Aorta (tissue), 5 donors: ENCODE data around the gene KRT7. TPM values are rescaled to one million over a fixed set of nuclear protein-coding genes. Genes with fewer than 3 reads are reported as not detected.

Source experiments
- ATAC-seq: fragments of 200-7000 bp; cut with Tn5 transposase; one replicate; pipeline ENCODE4 v1.9.1; 2022; ENCODE audit warnings: moderate library complexity; ENCODE audit not compliant: low FRiP score
- DNase-seq, 2 donors: peaks; one replicate each; pipeline ENCODE4 v3.0.0-alpha.2; 2020
- H3K27ac ChIP-seq, 2 donors: one replicate each; pipeline ENCODE4 v1.5.1; 2013; ENCODE audit warnings: low read length in 2 of 2, mild to moderate bottlenecking in 2 of 2, moderate library complexity in 2 of 2, control low read depth in 1 of 2, inconsistent platforms in 1 of 2, low read depth in 1 of 2
- H3K27me3 ChIP-seq, 2 donors: one replicate each; pipeline ENCODE4 v1.6.1; 2013; ENCODE audit warnings: control low read depth in 1 of 2, low read length in 1 of 2, mild to moderate bottlenecking in 1 of 2, moderate library complexity in 1 of 2; ENCODE audit not compliant: insufficient read depth in 2 of 2, control insufficient read depth in 1 of 2
- H3K36me3 ChIP-seq, 2 donors: one replicate each; pipeline ENCODE4 v1.6.1; 2013; ENCODE audit warnings: control low read depth in 1 of 2, low read length in 1 of 2, mild to moderate bottlenecking in 1 of 2; ENCODE audit not compliant: insufficient read depth in 2 of 2, control insufficient read depth in 1 of 2
- H3K4me1 ChIP-seq, 2 donors: one replicate each; pipeline ENCODE4 v1.6.1; 2013; ENCODE audit warnings: low read length in 2 of 2, control low read depth in 1 of 2, mild to moderate bottlenecking in 1 of 2, moderate library complexity in 1 of 2; ENCODE audit not compliant: insufficient read depth in 2 of 2, control insufficient read depth in 1 of 2
- H3K4me3 ChIP-seq, 2 donors: one replicate each; pipeline ENCODE4 v1.5.1; 2013; ENCODE audit warnings: low read length in 2 of 2, control low read depth in 1 of 2, mild to moderate bottlenecking in 1 of 2
- H3K9me3 ChIP-seq: one replicate; pipeline ENCODE4 v1.6.1; 2013; ENCODE audit warnings: mild to moderate bottlenecking, low read length; ENCODE audit not compliant: control insufficient read depth
- WGBS, 2 donors: extraction: QIAGEN DNeasy Blood & Tissue Kit; methylation state at CpG; one replicate each; pipeline ENCODE4 v1.1.7; 2013; 5-methylcytosine and 5-hydroxymethylcytosine counted together
- intact Hi-C, 2 donors: fragments of 100-400 bp; cut with DNase I; formaldehyde crosslinking; loops; one replicate each; pipeline versions ENCODE4 v1.14.2 to v1.15.0; 2022
- polyA plus RNA-seq, 2 donors: library from polyadenylated mRNA; stranded (reverse); fragments of 200-250 nt; gene quantifications; one replicate each; pipeline ENCODE4 v1.2.3, GENCODE V29; 2013
- total RNA-seq, 2 donors: library from RNA; stranded (reverse); fragmentation: NEBNext Ultra II Directional; extraction: Animal tissue kit (Norgen Biotek cat#: 25700); gene quantifications; one replicate each; pipeline ENCODE4 v1.2.1, GENCODE V29; 2021
- donor health status: healthy with polysubstance abuse.
- donor health status: Bipolar disorder and iron deficiency.
- donor health status: DM: no; HTN: no; CAD: no.
- donor health status: DM: no; HTN: no; CAD: no.
- donor health status: DM: yes; HTN: yes; CAD: no.

The KRT7 gene
- total and polyA plus RNA-seq, 4 donors: 8.7 to 110 (median 50.0) TPM

GRCh38 chr12:52229836-52230343 lies 3.2 kb upstream of the KRT7 start:
- H3K36me3 ChIP-seq: no peaks in the 10 kb centered on the region
- H3K4me1 ChIP-seq: peaks cover 0 to 4% of the 10 kb centered on the region in 2 donors
- DNase-seq (no peak), ATAC-seq (no peak)
- no peaks in the 10 kb centered on the region for H3K9me3 ChIP-seq
- no peaks in the 10 kb centered on the region for H3K27me3 ChIP-seq
- WGBS, 2 donors: 90 to 91% methylated on average over 2 of the region's 2 CpGs
- H3K27ac ChIP-seq: peak overlapping the region in 1 of 2 donors; percentile 82
- no peak overlapping the region for H3K4me3 ChIP-seq
- intact Hi-C loops: loop anchor here (5.0 kb wide), 2 partner anchors 47 to 97 kb away; no protein-coding TSS in a partner anchor

- Histone ChIP-seq H3K36me3 (no peaks in the 10 kb centered on the region), H3K4me1 (peaks cover 0 to 4% of the 10 kb centered on the region in 2 donors), H3K27me3 (no peaks in the 10 kb centered on the region), H3K4me3 (no peak overlapping the region), H3K9me3 (no peaks in the 10 kb centered on the region), H3K27ac (peak overlapping the region in 1 of 2 donors; percentile 95)
- peak in 1 of 2 donors; percentile 77 for DNase-seq
- intact Hi-C loops: loop anchor here in 1 of 2 donors (5.0 kb wide), 1 partner anchor 47 kb away; no protein-coding TSS in a partner anchor
- 8 to 12% methylated on average over 8 of the region's 8 CpGs for WGBS, 2 donors
- peak; percentile 53 for ATAC-seq
Measured at GRCh38 chr12:52230364-52231281, 2.4 kb upstream of the KRT7 start.

- 86 to 91% methylated on average over 16 of the region's 16 CpGs for whole genome bisulfite sequencing, 2 donors
- ATAC-seq (no peak), DNase-seq (peak in 1 of 2 donors; percentile 55)
- Histone ChIP-seq H3K4me3 (no peak overlapping the region), H3K4me1 (peaks cover 0 to 4% of the 10 kb centered on the region in 2 donors), H3K36me3 (no peaks in the 10 kb centered on the region), H3K27me3 (no peaks in the 10 kb centered on the region), H3K9me3 (no peaks in the 10 kb centered on the region), H3K27ac (peak overlapping the region in 1 of 2 donors; percentile 95)
- intact Hi-C loops: loop anchor here in 1 of 2 donors (5.0 kb wide), 1 partner anchor 46 kb away; no protein-coding TSS in a partner anchor
Measured at GRCh38 chr12:52231305-52232202, 1.5 kb upstream of the KRT7 start.

DNA sequence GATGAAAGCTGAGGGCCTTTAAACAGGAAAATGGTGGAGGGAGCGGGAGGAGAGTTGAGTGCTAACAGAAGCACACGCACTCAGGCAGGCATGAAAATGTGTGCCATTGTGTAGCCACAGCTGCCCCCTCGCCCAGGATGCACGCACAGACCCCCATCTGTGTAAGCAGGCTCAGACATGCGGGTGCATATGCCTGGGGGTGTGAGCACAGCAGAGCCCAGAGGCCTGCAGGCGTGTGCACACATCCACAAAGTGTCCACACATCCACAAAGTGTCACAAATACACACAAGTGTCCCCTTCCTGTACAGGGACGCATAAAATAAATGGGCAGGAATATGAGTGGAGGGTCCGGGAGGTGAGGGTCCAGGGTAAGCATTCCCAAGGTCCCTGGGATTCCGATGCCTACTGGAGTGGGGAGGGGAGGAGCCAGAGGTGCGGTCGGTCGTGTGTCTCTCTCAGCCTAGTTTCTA lies 805 bp upstream of the KRT7 start:
- H3K4me3 ChIP-seq: no peak overlapping the region

GRCh38 chr12:52233462-52234207 lies 592 bp downstream of the KRT7 start:
- WGBS, 2 donors: 48 to 56% methylated on average over 36 to 40 of the region's 40 CpGs
- no peaks in the 10 kb centered on the region for H3K36me3 ChIP-seq
- no peak overlapping the region for H3K27ac ChIP-seq
- H3K4me1 ChIP-seq: peaks cover 0 to 4% of the 10 kb centered on the region in 2 donors
- DNase-seq (peak in 1 of 2 donors; percentile 70), ATAC-seq (no peak)
- intact Hi-C loops: loop anchor here in 1 of 2 donors (5.0 kb wide), 1 partner anchor 44 kb away; no protein-coding TSS in a partner anchor
- H3K27me3 ChIP-seq: no peaks in the 10 kb centered on the region
- H3K4me3 ChIP-seq: no peak overlapping the region
- H3K9me3 ChIP-seq: no peaks in the 10 kb centered on the region

More for the DNA sequence above, 805 bp upstream of the KRT7 start:
- no peak overlapping the region for H3K27ac ChIP-seq
- peaks cover 0 to 4% of the 10 kb centered on the region in 2 donors for H3K4me1 ChIP-seq
- intact Hi-C loops: loop anchor here in 1 of 2 donors (5.0 kb wide), 1 partner anchor 45 kb away; no protein-coding TSS in a partner anchor
- 81 to 86% methylated on average over 12 of the region's 12 CpGs for WGBS, 2 donors
- DNase-seq: peak in 1 of 2 donors; percentile 69
- H3K9me3 ChIP-seq: no peaks in the 10 kb centered on the region
- H3K27me3 ChIP-seq: no peaks in the 10 kb centered on the region
- H3K36me3 ChIP-seq: no peaks in the 10 kb centered on the region
- ATAC-seq: no peak

GRCh38 chr12:52234223-52234810 lies 1.3 kb downstream of the KRT7 start:
- intact Hi-C loops: loop anchor here in 1 of 2 donors (5.0 kb wide), 1 partner anchor 43 kb away; no protein-coding TSS in a partner anchor
- Histone ChIP-seq H3K27me3 (no peaks in the 10 kb centered on the region), H3K27ac (no peak overlapping the region), H3K36me3 (no peaks in the 10 kb centered on the region), H3K9me3 (no peaks in the 10 kb centered on the region), H3K4me3 (no peak overlapping the region), H3K4me1 (peaks cover 0 to 4% of the 10 kb centered on the region in 2 donors)
- WGBS, 2 donors: 89 to 96% methylated on average over 10 of the region's 10 CpGs
- no peak for ATAC-seq
- peak in 1 of 2 donors; percentile 59 for DNase-seq

DNA sequence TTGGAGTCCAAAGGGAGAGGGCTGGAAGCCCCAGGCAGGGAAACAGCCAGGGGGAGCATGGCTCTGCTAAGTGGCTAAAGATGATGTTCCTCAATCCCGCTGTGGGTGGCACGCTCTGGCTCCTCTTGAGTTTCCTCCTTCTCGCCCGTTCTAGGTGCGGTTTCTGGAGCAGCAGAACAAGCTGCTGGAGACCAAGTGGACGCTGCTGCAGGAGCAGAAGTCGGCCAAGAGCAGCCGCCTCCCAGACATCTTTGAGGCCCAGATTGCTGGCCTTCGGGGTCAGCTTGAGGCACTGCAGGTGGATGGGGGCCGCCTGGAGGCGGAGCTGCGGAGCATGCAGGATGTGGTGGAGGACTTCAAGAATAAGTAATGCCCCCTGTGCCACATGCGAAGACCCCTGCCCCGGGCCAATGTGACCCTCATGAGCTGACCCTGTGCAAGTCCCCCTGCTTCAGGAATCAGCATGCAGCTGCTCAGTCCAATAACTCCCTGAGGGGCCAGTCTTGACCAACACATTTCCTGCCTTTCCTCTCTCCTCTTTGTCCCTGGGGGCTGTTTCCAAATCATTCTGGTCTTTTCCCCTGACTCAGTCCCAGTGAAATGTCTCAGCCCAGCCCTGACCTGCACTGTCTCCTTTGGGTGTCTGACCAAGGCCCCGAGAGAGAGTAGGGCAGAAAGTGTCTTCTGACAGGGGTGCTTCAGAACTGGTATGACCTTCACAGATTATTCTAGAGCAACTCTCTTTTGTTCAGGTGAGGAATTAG lies 2.1 kb downstream of the KRT7 start:
- Histone ChIP-seq H3K4me1 (peaks cover 0 to 4% of the 10 kb centered on the region in 2 donors), H3K27ac (no peak overlapping the region), H3K36me3 (no peaks in the 10 kb centered on the region), H3K27me3 (no peaks in the 10 kb centered on the region), H3K9me3 (no peaks in the 10 kb centered on the region), H3K4me3 (no peak overlapping the region)
- DNase-seq: no peak
- WGBS, 2 donors: 96 to 98% methylated on average over 15 of the region's 15 CpGs
- intact Hi-C loops: no loop called here
- ATAC-seq: no peak
